GM13976 (cell line): ENCODE results near the gene MCTP2.

Experiments
- DNase-seq: peaks from one replicate; pipeline ENCODE4 v3.0.0; 2012; ENCODE audit warnings: low spot score
- CTCF ChIP-seq: IDR thresholded peaks from 2 replicates; pipeline ENCODE4 v1.5.1; 2012; ENCODE audit warnings: borderline replicate concordance, mild to moderate bottlenecking; ENCODE audit not compliant: insufficient read depth; ENCODE audit errors: extremely low read depth, missing control alignments, control extremely low read depth
- in situ Hi-C: fragments of 300-500 bp; cut with MboI; formaldehyde crosslinking; loops from one replicate; pipeline ENCODE4 v1.12.0; 2022; ENCODE audit warnings: low sequenced_read_pairs, mixed read lengths, inconsistent platforms; ENCODE audit not compliant: unreplicated experiment

The MCTP2 gene

GRCh38 chr15:94372821-94373220, 141.5 kb downstream of the MCTP2 start:
- no peak for DNase-seq
- in situ Hi-C loops, result no loop called here
- no peak for TF ChIP-seq CTCF

GRCh38 chr15:94375997-94376396, 144.6 kb downstream of the MCTP2 start:
- DNase-seq, result no peak
- TF ChIP-seq CTCF, result no peak
- in situ Hi-C loops, result no loop called here

- no peak for TF ChIP-seq CTCF
- DNase-seq, result no peak
- in situ Hi-C loops, result no loop called here
Observed at GRCh38 chr15:94379986-94380385, 148.6 kb downstream of the MCTP2 start.

GRCh38 chr15:94380798-94381197, 149.4 kb downstream of the MCTP2 start:
- TF ChIP-seq CTCF, result no peak
- no peak for DNase-seq
- in situ Hi-C loops, result no loop called here

- no peak for DNase-seq
- in situ Hi-C loops, result no loop called here
- no peak for TF ChIP-seq CTCF
Observed at GRCh38 chr15:94381384-94381783, 150.0 kb downstream of the MCTP2 start.

- DNase-seq, result no peak
- TF ChIP-seq CTCF, result no peak
- in situ Hi-C loops, result no loop called here
Observed at GRCh38 chr15:94383041-94383440, 151.7 kb downstream of the MCTP2 start.

GRCh38 chr15:94383706-94384105, 152.3 kb downstream of the MCTP2 start:
- no peak for TF ChIP-seq CTCF
- DNase-seq, result no peak
- in situ Hi-C loops, result no loop called here
